B cell (primary cell): ENCODE measurements around the gene RBM22. TPM values are rescaled to one million over a fixed set of nuclear protein-coding genes. Genes with fewer than 3 reads are reported as not detected.

Experiments
- ATAC-seq: fragments of 200-7000 bp; cut with Tn5 transposase; one replicate; pipeline ENCODE4 v1.10.0; 2021; ENCODE audit warnings: low read depth, mild to moderate bottlenecking, moderate number of reproducible peaks, moderate library complexity
- CTCF ChIA-PET: fragments of 350-600 bp; sonication (Branson Sonifier 250); formaldehyde crosslinking; loops from one replicate; lab custom pipeline; 2021; ENCODE audit warnings: antibody characterized with exemption, inconsistent platforms; lab: Charles Lee
- POLR2A ChIA-PET: fragments of 350-600 bp; sonication (Branson Sonifier 250); formaldehyde crosslinking; loops from one replicate; lab custom pipeline; 2021; ENCODE audit warnings: antibody characterized with exemption; lab: Charles Lee
- DNase-seq: peaks from one replicate; pipeline ENCODE4 v3.0.0; 2013
- H2AFZ ChIP-seq: 2 replicates; pipeline ENCODE4 v1.6.1; 2012; ENCODE audit warnings: mild to moderate bottlenecking, low read depth, low read length; ENCODE audit not compliant: insufficient read depth, poor library complexity, severe bottlenecking
- H3K27ac ChIP-seq, 2 donors: 1 replicate in 1 of 2; 2 replicates in 1 of 2; pipeline ENCODE4 v1.5.1; 2012 to 2013; ENCODE audit warnings: low read length in 2 of 2, mild to moderate bottlenecking in 2 of 2, moderate library complexity in 1 of 2
- H3K27me3 ChIP-seq, 4 experiments: fragments of 200-600 bp in 1 of 4; sonication (generic) in 1 of 4; replicated peaks in 1 of 4; 1 replicate in 2 of 4; 2 replicates in 2 of 4; pipeline versions ENCODE4 v1.6.1 to v1.7.0; 2013 to 2016; ENCODE audit warnings: low read length in 3 of 4, mild to moderate bottlenecking in 2 of 4, mixed read lengths in 1 of 4, moderate library complexity in 1 of 4; ENCODE audit not compliant: insufficient read depth in 4 of 4, control insufficient read depth in 3 of 4; ENCODE audit errors: control extremely low read depth in 1 of 4
- H3K36me3 ChIP-seq, 2 experiments: replicated peaks in 1 of 2; 1 replicate in 1 of 2; 2 replicates in 1 of 2; pipeline versions ENCODE4 v1.6.1 to v1.7.1; 2013; ENCODE audit warnings: low read length in 1 of 2; ENCODE audit not compliant: insufficient read depth in 2 of 2, control insufficient read depth in 1 of 2; ENCODE audit errors: control extremely low read depth in 1 of 2, extremely low read depth in 1 of 2
- H3K4me1 ChIP-seq, 2 donors: fragments of 200-600 bp in 1 of 2; sonication (generic) in 1 of 2; 1 replicate in 1 of 2; 2 replicates in 1 of 2; pipeline versions ENCODE4 v1.5.1 to v1.6.1; 2013 to 2017; ENCODE audit warnings: low read length in 2 of 2; ENCODE audit not compliant: control insufficient read depth in 2 of 2, insufficient read depth in 2 of 2
- H3K4me2 ChIP-seq: replicated peaks from 2 replicates; pipeline ENCODE3; 2012; ENCODE audit warnings: mild to moderate bottlenecking, low read depth, low read length; ENCODE audit not compliant: poor library complexity, severe bottlenecking
- H3K4me3 ChIP-seq, 5 experiments: fragments of 200-600 bp in 1 of 5; sonication (generic) in 1 of 5; 1 replicate in 3 of 5; 2 replicates in 2 of 5; pipeline versions ENCODE4 v1.5.1 to v1.7.0; 2011 to 2016; ENCODE audit warnings: low read length in 4 of 5, mild to moderate bottlenecking in 4 of 5, low read depth in 2 of 5, control low read depth in 1 of 5, moderate library complexity in 1 of 5; ENCODE audit not compliant: insufficient read depth in 1 of 5; ENCODE audit errors: control extremely low read depth in 1 of 5, extremely low read depth in 1 of 5
- H3K79me2 ChIP-seq: fragments of 200-600 bp; sonication (generic); one replicate; pipeline ENCODE4 v1.6.0; 2016; ENCODE audit warnings: low read length; ENCODE audit not compliant: control insufficient read depth, insufficient read depth
- H3K9ac ChIP-seq: fragments of 200-600 bp; sonication (generic); 2 replicates; pipeline ENCODE4 v1.6.1; 2017; ENCODE audit warnings: mild to moderate bottlenecking, low read length, moderate library complexity
- H3K9me3 ChIP-seq, 3 donors: one replicate each; pipeline versions ENCODE4 v1.6.1 to v1.7.1; 2013; ENCODE audit warnings: low read length in 2 of 3; ENCODE audit not compliant: control insufficient read depth in 2 of 3, insufficient read depth in 1 of 3; ENCODE audit errors: control extremely low read depth in 1 of 3
- H4K20me1 ChIP-seq: 2 replicates; pipeline ENCODE4 v1.6.0; 2012; ENCODE audit warnings: mild to moderate bottlenecking, low read length; ENCODE audit not compliant: insufficient read depth, control insufficient read depth, poor library complexity, severe bottlenecking
- H3K27ac Mint-ChIP-seq: one replicate; pipeline ENCODE4 v1.8.0; 2021; ENCODE audit warnings: mixed read lengths
- H3K27me3 Mint-ChIP-seq: one replicate; pipeline ENCODE4 v1.8.0; 2021; ENCODE audit warnings: mixed read lengths
- H3K4me1 Mint-ChIP-seq: one replicate; pipeline ENCODE4 v1.8.0; 2021; ENCODE audit warnings: mixed read lengths
- H3K4me3 Mint-ChIP-seq: one replicate; pipeline ENCODE4 v1.8.0; 2021; ENCODE audit warnings: mixed read lengths
- H3K9me3 Mint-ChIP-seq: one replicate; pipeline ENCODE4 v1.8.0; 2022; ENCODE audit warnings: mixed read lengths; ENCODE audit not compliant: insufficient read depth
- CTCF ChIP-seq: fragments of 200-600 bp; IDR thresholded peaks from one replicate; pipeline ENCODE4 v1.8.0; 2022; ENCODE audit warnings: antibody characterized with exemption, mild to moderate bottlenecking
- EZH2 ChIP-seq: IDR thresholded peaks from 2 replicates; pipeline ENCODE4 v1.6.1; 2012; ENCODE audit warnings: borderline replicate concordance, low read depth, mild to moderate bottlenecking, moderate library complexity, low read length; ENCODE audit not compliant: insufficient read depth, poor library complexity, severe bottlenecking
- WGBS: methylation state at CpG from one replicate; pipeline ENCODE4 v1.1.5; 2013; ENCODE audit warnings: missing lambda C conversion rate; ENCODE audit not compliant: insufficient coverage; 5-methylcytosine and 5-hydroxymethylcytosine counted together
- intact Hi-C: fragments of 100-400 bp; cut with micrococcal nuclease; formaldehyde crosslinking; loops from one replicate; pipeline ENCODE4 v1.10.0; 2022
- polyA plus RNA-seq: library from polyadenylated mRNA; depleted of rRNA; stranded (reverse); fragments of >200 nt; gene quantifications from 2 replicates; pipeline ENCODE4 v1.2.3, GENCODE V29; 2012
- total RNA-seq, 2 donors: library from RNA; stranded (reverse); fragments of 120-200 nt in 1 of 2; gene quantifications; 1 replicate in 1 of 2; 2 replicates in 1 of 2; pipeline versions ENCODE4 v1.2.3 to v1.2.4, GENCODE V29; 2013 to 2022

The RBM22 gene
- total and polyA plus RNA-seq, 2 donors (not counting 1 experiment from before 2014, with no cell fraction given) = 70.6 to 89.4 TPM

GRCh38 chr5:150690760-150691159 is 10.1 kb downstream of the RBM22 start:
- no peaks in the 10 kb centered on the region for H3K4me1 ChIP-seq
- H3K27ac ChIP-seq = no peak overlapping the region
- H3K36me3 ChIP-seq = peaks cover 0 to 60% of the 10 kb centered on the region in 2 experiments
- 88% methylated on average over 5 of the region's 6 CpGs for WGBS
- Mint-ChIP-seq H3K27me3 (no peaks in the 10 kb centered on the region), H3K4me3 (no peak overlapping the region), H3K27ac (no peak overlapping the region), H3K4me1 (no peaks in the 10 kb centered on the region), H3K9me3 (no peaks in the 10 kb centered on the region)
- no peak overlapping the region for H3K9ac ChIP-seq
- POLR2A ChIA-PET = no interaction called here
- no peaks in the 10 kb centered on the region for H4K20me1 ChIP-seq
- CTCF ChIA-PET = no interaction called here
- DNase-seq (no peak), ATAC-seq (no peak)
- H3K4me2 ChIP-seq = no peak overlapping the region
- no peak overlapping the region for H3K4me3 ChIP-seq
- H2AFZ ChIP-seq = no peak overlapping the region
- no peaks in the 10 kb centered on the region for H3K27me3 ChIP-seq
- H3K9me3 ChIP-seq = no peaks in the 10 kb centered on the region
- TF ChIP-seq EZH2 (no peak), CTCF (no peak)
- no peaks in the 10 kb centered on the region for H3K79me2 ChIP-seq
- intact Hi-C loops = no loop called here

GRCh38 chr5:150689120-150689519 is 11.7 kb downstream of the RBM22 start:
- intact Hi-C loops = no loop called here
- no peaks in the 10 kb centered on the region for H4K20me1 ChIP-seq

More at GRCh38 chr5:150689120-150689519, 11.7 kb downstream of the RBM22 start:
- Histone ChIP-seq H2AFZ (no peak overlapping the region), H3K9ac (no peak overlapping the region), H3K79me2 (no peaks in the 10 kb centered on the region), H3K36me3 (peaks cover 2 to 43% of the 10 kb centered on the region in 2 experiments), H3K27me3 (no peaks in the 10 kb centered on the region), H3K27ac (no peak overlapping the region), H3K4me2 (no peak overlapping the region), H3K9me3 (no peaks in the 10 kb centered on the region), H3K4me1 (no peaks in the 10 kb centered on the region), H3K4me3 (no peak overlapping the region)
- no peak for ATAC-seq
- no peak for TF ChIP-seq EZH2
- TF ChIP-seq CTCF = no peak
- Mint-ChIP-seq H3K4me3 (no peak overlapping the region), H3K27ac (no peak overlapping the region), H3K4me1 (no peaks in the 10 kb centered on the region), H3K27me3 (no peaks in the 10 kb centered on the region), H3K9me3 (no peaks in the 10 kb centered on the region)
- no peak for DNase-seq
- CTCF ChIA-PET = interaction anchor here (0.8 kb wide), 1 partner anchor 12 kb away, joined by 3 read pairs; the partner anchor contains the start of gene RBM22
- WGBS = no CpG with 5 or more reads among the region's 1 CpG
- POLR2A ChIA-PET = no interaction called here
